Measurements from ENCODE around the gene TIAM2.
"Not testable (repeated sequence)": the region's sequence is repeated elsewhere in the genome, so short reads cannot be mapped to it uniquely, and the experiment has no call there.

TIAM2 gene

GRCh38 chr6:155230975-155231374, 235.9 kb downstream of the TIAM2 start:
- DNase-seq (ENCODE audit: low read depth in 2 of 2) = not testable (repeated sequence)

GRCh38 chr6:155232848-155233247, 237.7 kb downstream of the TIAM2 start:
- no peak for DNase-seq (ENCODE audit: low read depth in 2 of 2)

- no peak for DNase-seq (ENCODE audit: low read depth in 2 of 2)
These were observed 239.1 kb downstream of the TIAM2 start for GRCh38 chr6:155234167-155234566.

GRCh38 chr6:155234687-155235086, 239.6 kb downstream of the TIAM2 start:
- no peak for DNase-seq (ENCODE audit: low read depth in 2 of 2)

GRCh38 chr6:155235087-155235486, 240.0 kb downstream of the TIAM2 start:
- no peak for DNase-seq (ENCODE audit: low read depth in 2 of 2)

- no peak for DNase-seq (ENCODE audit: low read depth in 2 of 2)
These were observed 242.5 kb downstream of the TIAM2 start for GRCh38 chr6:155237613-155238012.

- no peak for DNase-seq (ENCODE audit: low read depth in 2 of 2)
These were observed 245.9 kb downstream of the TIAM2 start for GRCh38 chr6:155240905-155241600.

- no peak for DNase-seq (ENCODE audit: low read depth in 2 of 2)
These were observed 246.9 kb downstream of the TIAM2 start for GRCh38 chr6:155241966-155242365.

- DNase-seq (ENCODE audit: low read depth in 2 of 2) = no peak
These were observed 249.3 kb downstream of the TIAM2 start for GRCh38 chr6:155244434-155244833.

GRCh38 chr6:155245193-155245592, 250.1 kb downstream of the TIAM2 start:
- no peak for DNase-seq (ENCODE audit: low read depth in 2 of 2)

- DNase-seq (ENCODE audit: low read depth in 2 of 2) = no peak
These were observed 250.7 kb downstream of the TIAM2 start for GRCh38 chr6:155245831-155246230.

- DNase-seq (ENCODE audit: low read depth in 2 of 2) = no peak
These were observed 251.7 kb downstream of the TIAM2 start for GRCh38 chr6:155246825-155247224.

GRCh38 chr6:155247618-155248007, 252.5 kb downstream of the TIAM2 start:
- no peak for DNase-seq (ENCODE audit: low read depth in 2 of 2)

- no peak for DNase-seq (ENCODE audit: low read depth in 2 of 2)
These were observed 253.2 kb downstream of the TIAM2 start for GRCh38 chr6:155248008-155249001.

- DNase-seq (ENCODE audit: low read depth in 2 of 2) = no peak
These were observed 255.7 kb downstream of the TIAM2 start for GRCh38 chr6:155250701-155251381.

GRCh38 chr6:155252581-155252980, 257.5 kb downstream of the TIAM2 start:
- no peak for DNase-seq (ENCODE audit: low read depth in 2 of 2)

- no peak for DNase-seq (ENCODE audit: low read depth in 2 of 2)
These were observed 258.2 kb downstream of the TIAM2 start for GRCh38 chr6:155253337-155253736.

- no peak for DNase-seq (ENCODE audit: low read depth in 2 of 2)
These were observed 259.0 kb downstream of the TIAM2 start for GRCh38 chr6:155254139-155254538.

GRCh38 chr6:155256122-155256795, 261.1 kb downstream of the TIAM2 start:
- DNase-seq (ENCODE audit: low read depth in 2 of 2) = no peak

- no peak for DNase-seq (ENCODE audit: low read depth in 2 of 2)
These were observed 262.7 kb downstream of the TIAM2 start for GRCh38 chr6:155257796-155258195.

- no peak for DNase-seq (ENCODE audit: low read depth in 2 of 2)
These were observed 264.1 kb downstream of the TIAM2 start for GRCh38 chr6:155259204-155259603.

- no peak for DNase-seq (ENCODE audit: low read depth in 2 of 2)
These were observed 264.8 kb downstream of the TIAM2 start for GRCh38 chr6:155259897-155260296.
